Psoas muscle (tissue), 8 donors: ENCODE measurements around the gene CLIP2. TPM values are rescaled to one million over a fixed set of nuclear protein-coding genes. Genes with fewer than 3 reads are reported as not detected.

Experiments
- ATAC-seq, 4 donors: fragments of 200-7000 bp; cut with Tn5 transposase; one replicate each; pipeline ENCODE4 v1.9.1; 2020; ENCODE audit warnings: moderate library complexity in 3 of 4, mild to moderate bottlenecking in 2 of 4
- DNase-seq, 2 donors: peaks; one replicate each; pipeline ENCODE4 v3.0.0-alpha.2; 2020
- H3K27ac ChIP-seq: fragments of 200-600 bp; one replicate; pipeline ENCODE4 v1.8.0; 2022
- H3K27me3 ChIP-seq, 3 donors: fragments of 200-600 bp in 1 of 3; one replicate each; pipeline versions ENCODE4 v1.6.1 to v1.8.0; 2013 to 2022; ENCODE audit warnings: low read length in 2 of 3, mild to moderate bottlenecking in 2 of 3, moderate library complexity in 1 of 3; ENCODE audit not compliant: insufficient read depth in 3 of 3
- H3K36me3 ChIP-seq, 2 donors: fragments of 200-600 bp in 1 of 2; one replicate each; pipeline versions ENCODE4 v1.6.1 to v1.8.0; 2013 to 2022; ENCODE audit warnings: low read depth in 1 of 2, mild to moderate bottlenecking in 1 of 2, moderate library complexity in 1 of 2; ENCODE audit not compliant: insufficient read depth in 1 of 2
- H3K4me1 ChIP-seq: fragments of 200-600 bp; one replicate; pipeline ENCODE4 v1.8.0; 2022
- H3K4me3 ChIP-seq: fragments of 200-600 bp; one replicate; pipeline ENCODE4 v1.8.0; 2022; ENCODE audit warnings: mild to moderate bottlenecking
- H3K9me3 ChIP-seq: fragments of 200-600 bp; one replicate; pipeline ENCODE4 v1.8.0; 2022
- WGBS, 3 donors: extraction: QIAGEN DNeasy Blood & Tissue Kit; methylation state at CpG; one replicate each; pipeline versions ENCODE4 v1.1.6 to v1.1.7; 2013; 5-methylcytosine and 5-hydroxymethylcytosine counted together
- intact Hi-C, 2 donors: fragments of 100-400 bp; cut with DNase I; formaldehyde crosslinking; loops; one replicate each; pipeline versions ENCODE4 v1.11.0 to v1.14.2; 2022
- polyA plus RNA-seq, 3 donors: library from polyadenylated mRNA; stranded (reverse); fragments of 200-250 nt; gene quantifications; one replicate each; pipeline ENCODE4 v1.2.3, GENCODE V29; 2013
- total RNA-seq, 4 donors: library from RNA; stranded (reverse); fragmentation: NEBNext Ultra II Directional in 2 of 4; extraction: Animal tissue kit (Norgen Biotek cat#: 25700) in 2 of 4; gene quantifications; one replicate each; pipeline versions ENCODE4 v1.2.1 to v1.2.4, GENCODE V29; 2021 to 2023
- TF ChIP-seq, protein P1 (sequence below): fragments of 200-600 bp; IDR thresholded peaks from one replicate; pipeline ENCODE4 v1.8.0; 2022; ENCODE audit warnings: antibody characterized with exemption
- donor health status: healthy with polysubstance abuse.
- donor health status: DM: no; HTN: no; CAD: no; lungs with moderate emphysema.
- donor health status: Bipolar disorder and iron deficiency.
- donor health status: healthy.
- donor health status: DM: yes; HTN: yes; CAD: no.
- donor health status: DM: no; HTN: no; CAD: no.
- donor health status: DM: no; HTN: no; CAD: no.
- donor health status: DM: yes; HTN: yes; CAD: no.

Gene CLIP2
- total and polyA plus RNA-seq, 7 donors = 1.5 to 4.3 (median 2.2) TPM

GRCh38 chr7:74258639-74259038 lies 30.6 kb upstream of the CLIP2 start:
- TF ChIP-seq, protein P1, sequence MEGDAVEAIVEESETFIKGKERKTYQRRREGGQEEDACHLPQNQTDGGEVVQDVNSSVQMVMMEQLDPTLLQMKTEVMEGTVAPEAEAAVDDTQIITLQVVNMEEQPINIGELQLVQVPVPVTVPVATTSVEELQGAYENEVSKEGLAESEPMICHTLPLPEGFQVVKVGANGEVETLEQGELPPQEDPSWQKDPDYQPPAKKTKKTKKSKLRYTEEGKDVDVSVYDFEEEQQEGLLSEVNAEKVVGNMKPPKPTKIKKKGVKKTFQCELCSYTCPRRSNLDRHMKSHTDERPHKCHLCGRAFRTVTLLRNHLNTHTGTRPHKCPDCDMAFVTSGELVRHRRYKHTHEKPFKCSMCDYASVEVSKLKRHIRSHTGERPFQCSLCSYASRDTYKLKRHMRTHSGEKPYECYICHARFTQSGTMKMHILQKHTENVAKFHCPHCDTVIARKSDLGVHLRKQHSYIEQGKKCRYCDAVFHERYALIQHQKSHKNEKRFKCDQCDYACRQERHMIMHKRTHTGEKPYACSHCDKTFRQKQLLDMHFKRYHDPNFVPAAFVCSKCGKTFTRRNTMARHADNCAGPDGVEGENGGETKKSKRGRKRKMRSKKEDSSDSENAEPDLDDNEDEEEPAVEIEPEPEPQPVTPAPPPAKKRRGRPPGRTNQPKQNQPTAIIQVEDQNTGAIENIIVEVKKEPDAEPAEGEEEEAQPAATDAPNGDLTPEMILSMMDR = no peak
- H3K4me1 ChIP-seq = peaks cover 10% of the 10 kb centered on the region
- no peaks in the 10 kb centered on the region for H3K36me3 ChIP-seq
- H3K4me3 ChIP-seq = no peak overlapping the region
- H3K27ac ChIP-seq = no peak overlapping the region
- intact Hi-C loops = no loop called here
- 73 to 81% (median 77%) methylated on average over 9 of the region's 9 CpGs for WGBS, 3 donors
- no peaks in the 10 kb centered on the region for H3K27me3 ChIP-seq
- no peak for DNase-seq
- H3K9me3 ChIP-seq = no peaks in the 10 kb centered on the region
- ATAC-seq = no peak

DNA sequence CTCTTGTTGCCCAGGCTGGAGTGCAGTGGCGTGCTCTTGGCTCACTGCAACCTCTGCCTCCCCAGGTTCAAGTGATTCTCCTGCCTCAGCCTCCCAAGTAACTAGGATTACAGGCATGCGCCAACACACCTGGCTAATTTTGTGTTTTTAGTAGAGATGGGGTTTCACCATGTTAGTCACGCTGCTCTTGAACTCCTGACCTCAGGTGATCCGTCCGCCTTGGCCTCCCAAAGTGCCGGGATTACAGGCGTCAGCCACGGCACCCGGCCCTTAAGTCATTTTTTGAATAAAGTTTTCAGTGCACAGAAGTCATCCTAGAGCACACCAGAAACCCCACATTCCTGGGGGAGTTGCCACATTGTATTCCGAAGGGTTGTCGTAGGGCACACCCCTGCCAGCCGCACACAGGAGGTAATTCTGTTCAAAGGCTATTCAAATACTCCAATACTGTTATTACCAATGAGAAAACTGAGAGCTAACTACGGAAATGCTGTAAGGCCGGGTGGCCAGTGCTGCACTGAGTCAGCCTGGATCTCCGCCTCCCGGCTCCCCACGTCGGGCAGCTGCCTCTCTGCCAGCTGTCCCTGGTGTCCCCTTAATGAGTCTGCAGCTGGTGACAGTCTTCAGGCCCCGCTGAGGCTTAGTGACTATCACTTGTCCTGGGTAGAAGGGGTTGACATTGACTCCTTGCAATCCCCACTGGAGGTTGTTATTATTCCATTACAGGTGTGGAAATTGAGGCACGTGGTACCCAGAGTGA lies 26.4 kb upstream of the CLIP2 start:
- Histone ChIP-seq H3K36me3 (no peaks in the 10 kb centered on the region), H3K27ac (no peak overlapping the region), H3K27me3 (no peaks in the 10 kb centered on the region), H3K4me1 (no peaks in the 10 kb centered on the region), H3K9me3 (no peaks in the 10 kb centered on the region), H3K4me3 (no peak overlapping the region)
- TF ChIP-seq, protein P1 = no peak
- WGBS, 3 donors = 48 to 60% (median 50%) methylated on average over 20 of the region's 20 CpGs
- intact Hi-C loops = no loop called here
- no peak for DNase-seq
- ATAC-seq = no peak

- Histone ChIP-seq H3K4me1 (no peaks in the 10 kb centered on the region), H3K36me3 (no peaks in the 10 kb centered on the region), H3K27me3 (no peaks in the 10 kb centered on the region), H3K27ac (no peak overlapping the region), H3K4me3 (no peak overlapping the region), H3K9me3 (no peaks in the 10 kb centered on the region)
- ATAC-seq = no peak
- WGBS, 3 donors = 56 to 69% (median 60%) methylated on average over 21 of the region's 21 CpGs
- no peak for DNase-seq
- intact Hi-C loops = no loop called here
- TF ChIP-seq, protein P1 = no peak
Observed at GRCh38 chr7:74263399-74264120, 25.6 kb upstream of the CLIP2 start.

DNA sequence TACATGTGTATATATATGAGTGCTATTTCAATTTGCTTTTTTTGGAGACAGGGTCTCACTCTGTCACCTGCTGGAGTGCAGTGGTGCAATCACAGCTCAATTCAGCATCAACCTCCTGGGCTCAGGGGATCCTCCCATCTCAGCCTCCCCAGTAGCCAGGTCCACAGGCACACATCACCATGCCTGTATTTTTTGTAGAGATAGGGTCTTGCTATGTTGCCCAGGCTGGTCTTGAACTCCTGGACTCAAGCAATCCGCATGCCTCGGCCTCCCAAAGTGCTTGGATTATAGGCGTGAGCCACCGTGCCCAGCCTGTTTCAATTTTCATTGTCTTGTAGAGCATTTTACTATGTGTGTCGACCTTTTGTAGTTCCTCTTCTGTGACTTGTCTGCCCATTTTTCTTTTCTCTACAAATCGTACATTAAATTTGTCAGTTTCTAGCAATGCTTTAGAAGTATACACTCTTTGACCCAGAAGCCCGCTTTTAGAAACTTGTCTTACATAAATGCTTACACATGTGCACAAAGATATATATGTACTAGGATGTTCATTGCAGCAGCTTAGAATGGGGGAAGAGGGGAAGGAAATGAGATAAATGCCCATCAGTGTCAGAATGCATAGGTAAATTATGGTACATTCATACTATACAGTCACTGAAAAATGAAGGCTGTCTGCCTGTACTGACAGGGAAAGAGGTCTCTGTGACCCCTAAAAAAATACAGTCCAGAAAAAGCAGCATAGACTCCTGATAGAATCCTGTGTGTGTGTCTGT lies 22.8 kb upstream of the CLIP2 start:
- ATAC-seq (no peak), DNase-seq (no peak)
- intact Hi-C loops = no loop called here
- WGBS, 3 donors = 72 to 82% (median 72%) methylated on average over 7 of the region's 7 CpGs
- Histone ChIP-seq H3K36me3 (no peaks in the 10 kb centered on the region), H3K27ac (no peak overlapping the region), H3K4me1 (peaks cover 3% of the 10 kb centered on the region), H3K4me3 (no peak overlapping the region), H3K9me3 (no peaks in the 10 kb centered on the region), H3K27me3 (no peaks in the 10 kb centered on the region)
- TF ChIP-seq, protein P1 = no peak
